Neutrophil (primary cell): ENCODE results near the gene MIA2.

Source experiments
- H3K27ac ChIP-seq: fragments of 200-600 bp; sonication (generic); 2 replicates; pipeline ENCODE4 v1.5.1; 2016; ENCODE audit warnings: mild to moderate bottlenecking, moderate library complexity
- H3K27me3 ChIP-seq: fragments of 200-600 bp; sonication (generic); 2 replicates; pipeline ENCODE4 v1.6.0; 2016; ENCODE audit warnings: mild to moderate bottlenecking
- H3K36me3 ChIP-seq: fragments of 200-600 bp; sonication (generic); 2 replicates; pipeline ENCODE4 v1.5.1; 2017
- H3K4me1 ChIP-seq, 2 experiments: fragments of 200-600 bp in 1 of 2; sonication (generic) in 1 of 2; 1 replicate in 1 of 2; 2 replicates in 1 of 2; pipeline versions ENCODE4 v1.5.1 to v1.6.1; 2013 to 2016; ENCODE audit warnings: low read depth in 1 of 2, low read length in 1 of 2, mild to moderate bottlenecking in 1 of 2, moderate library complexity in 1 of 2; ENCODE audit not compliant: control insufficient read depth in 1 of 2, insufficient read depth in 1 of 2
- H3K4me3 ChIP-seq, 2 experiments: fragments of 200-600 bp in 1 of 2; sonication (generic) in 1 of 2; 1 replicate in 1 of 2; 2 replicates in 1 of 2; pipeline ENCODE4 v1.5.1; 2013 to 2016; ENCODE audit warnings: low read depth in 1 of 2, low read length in 1 of 2, mild to moderate bottlenecking in 1 of 2, moderate library complexity in 1 of 2
- H3K9me3 ChIP-seq: fragments of 200-600 bp; sonication (generic); 2 replicates; pipeline ENCODE4 v1.5.1; 2016
- CTCF ChIP-seq: fragments of 200-600 bp; sonication (generic); IDR thresholded peaks from 2 replicates; pipeline ENCODE4 v1.5.1; 2016; ENCODE audit warnings: antibody characterized with exemption

MIA2 gene

GRCh38 chr14:39393289-39393688, 159.6 kb downstream of the MIA2 start:
- Histone ChIP-seq H3K36me3 (peaks cover 40% of the 10 kb centered on the region), H3K4me1 (no peaks in the 10 kb centered on the region), H3K9me3 (no peaks in the 10 kb centered on the region), H3K4me3 (no peak overlapping the region), H3K27ac (no peak overlapping the region), H3K27me3 (no peaks in the 10 kb centered on the region)
- TF ChIP-seq CTCF, result no peak

GRCh38 chr14:39395555-39396254, 162.0 kb downstream of the MIA2 start:
- no peak for TF ChIP-seq CTCF
- H3K27me3 ChIP-seq, result no peaks in the 10 kb centered on the region
- H3K4me3 ChIP-seq, result no peak overlapping the region
- H3K9me3 ChIP-seq, result peaks cover 3% of the 10 kb centered on the region
- no peak overlapping the region for H3K27ac ChIP-seq
- peaks cover 64% of the 10 kb centered on the region for H3K36me3 ChIP-seq
- H3K4me1 ChIP-seq, result no peaks in the 10 kb centered on the region

- Histone ChIP-seq H3K9me3 (peaks cover 3% of the 10 kb centered on the region), H3K27me3 (no peaks in the 10 kb centered on the region), H3K27ac (no peak overlapping the region), H3K4me3 (no peak overlapping the region), H3K36me3 (peaks cover 72% of the 10 kb centered on the region), H3K4me1 (no peaks in the 10 kb centered on the region)
- no peak for TF ChIP-seq CTCF
Observed at GRCh38 chr14:39396448-39396847, 162.7 kb downstream of the MIA2 start.

GRCh38 chr14:39398382-39398781, 164.7 kb downstream of the MIA2 start:
- no peaks in the 10 kb centered on the region for H3K4me1 ChIP-seq
- no peak overlapping the region for H3K27ac ChIP-seq
- H3K36me3 ChIP-seq, result peaks cover 77% of the 10 kb centered on the region
- no peaks in the 10 kb centered on the region for H3K27me3 ChIP-seq
- TF ChIP-seq CTCF, result no peak
- H3K9me3 ChIP-seq, result peaks cover 3% of the 10 kb centered on the region
- H3K4me3 ChIP-seq, result no peak overlapping the region

GRCh38 chr14:39406560-39406959, 172.8 kb downstream of the MIA2 start:
- peaks cover 4% of the 10 kb centered on the region for H3K36me3 ChIP-seq
- no peaks in the 10 kb centered on the region for H3K9me3 ChIP-seq
- H3K4me1 ChIP-seq, result no peaks in the 10 kb centered on the region
- no peak overlapping the region for H3K4me3 ChIP-seq
- no peaks in the 10 kb centered on the region for H3K27me3 ChIP-seq
- TF ChIP-seq CTCF, result no peak
- H3K27ac ChIP-seq, result no peak overlapping the region
